Measurements from ENCODE around the gene DAP. TPM values are rescaled to one million over a fixed set of nuclear protein-coding genes. Genes with fewer than 3 reads are reported as not detected.

The DAP gene
- total RNA-seq, 1 experiment from 2014 or later = 47.7 TPM

GRCh38 chr5:10709933-10710332, 51.1 kb downstream of the DAP start:
- CTCF ChIA-PET = interaction anchor here (0.6 kb wide), 1 partner anchor 154 kb away, joined by 3 read pairs; no protein-coding TSS in a partner anchor
- POLR2A ChIA-PET = no interaction called here
- ATAC-seq (peak; percentile 33), DNase-seq (ENCODE audit: low spot score) (no peak)
- Mint-ChIP-seq H3K27ac (no peak overlapping the region), H3K36me3 (peaks cover 4% of the 10 kb centered on the region; the same call in 1 of the 2 replicates), H3K27me3 (ENCODE audit: low read depth) (no peaks in the 10 kb centered on the region), H3K4me3 (no peak overlapping the region), H3K9me3 (no peaks in the 10 kb centered on the region), H3K4me1 (peaks cover 37% of the 10 kb centered on the region)
- TF ChIP-seq ZNF532 (CRISPR knock-in tag; IDR thresholded peaks at IDR 0.05; ENCODE audit: borderline replicate concordance) = no peak
- TF ChIP-seq ELF4 (CRISPR knock-in tag; IDR thresholded peaks at IDR 0.05; ENCODE audit: low read depth) = no peak
- TF ChIP-seq ZNF317 (CRISPR knock-in tag; IDR thresholded peaks at IDR 0.05; ENCODE audit: borderline replicate concordance, low read depth) = no peak

GRCh38 chr5:10709409-10709808, 51.6 kb downstream of the DAP start:
- ChIA-PET POLR2A (no interaction called here), CTCF (no interaction called here)
- TF ChIP-seq ZNF425 (CRISPR knock-in tag; conservative IDR thresholded peaks at IDR 0.05) (no peak), SP1 (CRISPR knock-in tag; conservative IDR thresholded peaks at IDR 0.05) (no peak), MLX (CRISPR knock-in tag; IDR thresholded peaks at IDR 0.05) (no peak), TCF7 (CRISPR knock-in tag; IDR thresholded peaks at IDR 0.05; ENCODE audit: low read depth) (no peak), JUN (CRISPR knock-in tag; IDR thresholded peaks at IDR 0.05) (no peak), ZMAT4 (CRISPR knock-in tag; IDR thresholded peaks at IDR 0.05) (no peak), ATF3 (CRISPR knock-in tag; conservative IDR thresholded peaks at IDR 0.05) (no peak), ZNF396 (CRISPR knock-in tag; IDR thresholded peaks at IDR 0.05; ENCODE audit: borderline replicate concordance) (no peak), ZNF671 (CRISPR knock-in tag; IDR thresholded peaks at IDR 0.05) (no peak), CBFB (CRISPR knock-in tag; IDR thresholded peaks at IDR 0.05; ENCODE audit: low read depth) (no peak), E2F5 (CRISPR knock-in tag; IDR thresholded peaks at IDR 0.05) (no peak), CDX4 (CRISPR knock-in tag; IDR thresholded peaks at IDR 0.05; ENCODE audit: borderline replicate concordance) (no peak), FOXJ3 (CRISPR knock-in tag; IDR thresholded peaks at IDR 0.05; ENCODE audit: borderline replicate concordance) (no peak), TP53 (CRISPR knock-in tag; IDR thresholded peaks at IDR 0.05) (no peak), ZSCAN18 (CRISPR knock-in tag; IDR thresholded peaks at IDR 0.05) (no peak), TEAD4 (CRISPR knock-in tag; IDR thresholded peaks at IDR 0.05) (no peak)
- Mint-ChIP-seq H3K4me1 (peaks cover 42% of the 10 kb centered on the region), H3K4me3 (no peak overlapping the region), H3K36me3 (peaks cover 4% of the 10 kb centered on the region; the same call in 1 of the 2 replicates), H3K27me3 (ENCODE audit: low read depth) (no peaks in the 10 kb centered on the region), H3K9me3 (no peaks in the 10 kb centered on the region), H3K27ac (no peak overlapping the region)
- DNase-seq (ENCODE audit: low spot score) = no peak
- peak; percentile 44 for ATAC-seq
